Measurements from ENCODE around the gene SEC22C.

GRCh38 chr3:42613462-42613861, 31.7 kb upstream of the SEC22C start:
- TF ChIP-seq, protein P1, sequence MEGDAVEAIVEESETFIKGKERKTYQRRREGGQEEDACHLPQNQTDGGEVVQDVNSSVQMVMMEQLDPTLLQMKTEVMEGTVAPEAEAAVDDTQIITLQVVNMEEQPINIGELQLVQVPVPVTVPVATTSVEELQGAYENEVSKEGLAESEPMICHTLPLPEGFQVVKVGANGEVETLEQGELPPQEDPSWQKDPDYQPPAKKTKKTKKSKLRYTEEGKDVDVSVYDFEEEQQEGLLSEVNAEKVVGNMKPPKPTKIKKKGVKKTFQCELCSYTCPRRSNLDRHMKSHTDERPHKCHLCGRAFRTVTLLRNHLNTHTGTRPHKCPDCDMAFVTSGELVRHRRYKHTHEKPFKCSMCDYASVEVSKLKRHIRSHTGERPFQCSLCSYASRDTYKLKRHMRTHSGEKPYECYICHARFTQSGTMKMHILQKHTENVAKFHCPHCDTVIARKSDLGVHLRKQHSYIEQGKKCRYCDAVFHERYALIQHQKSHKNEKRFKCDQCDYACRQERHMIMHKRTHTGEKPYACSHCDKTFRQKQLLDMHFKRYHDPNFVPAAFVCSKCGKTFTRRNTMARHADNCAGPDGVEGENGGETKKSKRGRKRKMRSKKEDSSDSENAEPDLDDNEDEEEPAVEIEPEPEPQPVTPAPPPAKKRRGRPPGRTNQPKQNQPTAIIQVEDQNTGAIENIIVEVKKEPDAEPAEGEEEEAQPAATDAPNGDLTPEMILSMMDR (IDR thresholded peaks at IDR 0.05): peak; percentile 69
- no peak for TF ChIP-seq EZH2 (IDR thresholded peaks at IDR 0.05; ENCODE audit: borderline replicate concordance, insufficient read depth, low read depth, low read length, poor library complexity, severe bottlenecking)

Data from B cell (primary cell).